WTC11 (cell line): ENCODE measurements around the gene NCOA1. TPM values are rescaled to one million over a fixed set of nuclear protein-coding genes. Genes with fewer than 3 reads are reported as not detected.

Source experiments
- ATAC-seq: fragments of 200-7000 bp; cut with Tn5 transposase; 2 replicates; pipeline ENCODE4 v1.10.0; 2021; ENCODE audit warnings: mild to moderate bottlenecking, moderate library complexity
- CTCF ChIA-PET: fragments of 300-600 bp; sonication (Branson Sonifier 250); formaldehyde crosslinking; loops from one replicate; lab custom pipeline; 2021; ENCODE audit warnings: antibody characterized with exemption; lab: Charles Lee
- POLR2A ChIA-PET: fragments of 350-600 bp; sonication (Branson Sonifier 250); formaldehyde crosslinking; loops from one replicate; lab custom pipeline; 2021; ENCODE audit warnings: antibody characterized with exemption; lab: Charles Lee
- DNase-seq: peaks from one replicate; pipeline ENCODE4 v3.0.0; 2021; ENCODE audit warnings: low spot score
- H3K27ac Mint-ChIP-seq: 2 replicates; pipeline ENCODE4 v1.8.0; 2021; ENCODE audit warnings: mixed read lengths
- H3K27me3 Mint-ChIP-seq: 2 replicates; pipeline ENCODE4 v1.8.0; 2021; ENCODE audit warnings: low read depth, mild to moderate bottlenecking, moderate library complexity, mixed read lengths
- H3K36me3 Mint-ChIP-seq: 2 replicates; pipeline ENCODE4 v1.8.0; 2021; ENCODE audit warnings: mixed read lengths
- H3K4me1 Mint-ChIP-seq: 2 replicates; pipeline ENCODE4 v1.8.0; 2022; ENCODE audit warnings: mixed read lengths
- H3K4me3 Mint-ChIP-seq: 2 replicates; pipeline ENCODE4 v1.8.0; 2021; ENCODE audit warnings: mild to moderate bottlenecking, moderate library complexity, mixed read lengths
- H3K9me3 Mint-ChIP-seq: 2 replicates; pipeline ENCODE4 v1.8.0; 2021; ENCODE audit warnings: mixed read lengths
- AFF4 ChIP-seq: sonication (generic); formaldehyde crosslinking; IDR thresholded peaks from 2 replicates; pipeline ENCODE4 v1.8.1; 2023; ENCODE audit warnings: mild to moderate bottlenecking, missing genetic modification reagents, borderline replicate concordance
- ATF2 ChIP-seq: sonication (generic); formaldehyde crosslinking; IDR thresholded peaks from 2 replicates; pipeline ENCODE4 v1.8.1; 2022; ENCODE audit warnings: low read depth, missing genetic modification reagents, borderline replicate concordance
- ELF4 ChIP-seq: sonication (generic); formaldehyde crosslinking; IDR thresholded peaks from 2 replicates; pipeline ENCODE4 v1.8.1; 2022; ENCODE audit warnings: low read depth, mild to moderate bottlenecking, moderate library complexity, missing genetic modification reagents
- GTF2I ChIP-seq: fragments of 250-450 bp; sonication (Bioruptor Pico); conservative IDR thresholded peaks from 2 replicates; pipeline ENCODE4 v1.4.0; 2021; ENCODE audit warnings: mild to moderate bottlenecking
- HMGXB4 ChIP-seq: sonication (generic); formaldehyde crosslinking; IDR thresholded peaks from 2 replicates; pipeline ENCODE4 v1.8.1; 2023; ENCODE audit warnings: mild to moderate bottlenecking, moderate library complexity, missing genetic modification reagents
- JUN ChIP-seq: sonication (generic); formaldehyde crosslinking; IDR thresholded peaks from 2 replicates; pipeline ENCODE4 v1.8.0; 2023; ENCODE audit warnings: mild to moderate bottlenecking, missing genetic modification reagents
- KAT7 ChIP-seq: sonication (generic); formaldehyde crosslinking; IDR thresholded peaks from 2 replicates; pipeline ENCODE4 v1.8.1; 2023; ENCODE audit warnings: missing genetic modification reagents, mild to moderate bottlenecking, borderline replicate concordance
- MAX ChIP-seq: sonication (generic); formaldehyde crosslinking; IDR thresholded peaks from 2 replicates; pipeline ENCODE4 v1.8.0; 2022; ENCODE audit warnings: mild to moderate bottlenecking, missing genetic modification reagents
- PRDM15 ChIP-seq: sonication (generic); formaldehyde crosslinking; IDR thresholded peaks from 2 replicates; pipeline ENCODE4 v1.8.0; 2022; ENCODE audit warnings: missing genetic modification reagents
- USF2 ChIP-seq: sonication (generic); formaldehyde crosslinking; IDR thresholded peaks from 2 replicates; pipeline ENCODE4 v1.8.1; 2023; ENCODE audit warnings: mild to moderate bottlenecking, missing genetic modification reagents, moderate library complexity
- ZNF219 ChIP-seq: sonication (generic); formaldehyde crosslinking; IDR thresholded peaks from 2 replicates; pipeline ENCODE4 v1.8.0; 2023; ENCODE audit warnings: missing genetic modification reagents, mild to moderate bottlenecking, borderline replicate concordance
- ZNF416 ChIP-seq: fragments of 250-450 bp; sonication (Bioruptor Pico); IDR thresholded peaks from 2 replicates; pipeline ENCODE4 v1.9.0; 2021; ENCODE audit warnings: mild to moderate bottlenecking, inconsistent platforms
- ZNF423 ChIP-seq: fragments of 250-450 bp; sonication (Bioruptor Pico); IDR thresholded peaks from 2 replicates; pipeline ENCODE4 v2.1.2; 2022; ENCODE audit warnings: mild to moderate bottlenecking, moderate library complexity
- ZNF671 ChIP-seq: fragments of 250-450 bp; sonication (Bioruptor Pico); IDR thresholded peaks from 2 replicates; pipeline ENCODE4 v1.8.0; 2021; ENCODE audit warnings: mild to moderate bottlenecking
- total RNA-seq: library from RNA; stranded (reverse); gene quantifications from 3 replicates; pipeline ENCODE4 v1.2.3, GENCODE V29; 2021

The NCOA1 gene
- total RNA-seq, 1 experiment from 2014 or later = 16.9 TPM

GRCh38 chr2:24635181-24635580 is 144.1 kb downstream of the NCOA1 start (continued):
- TF ChIP-seq ZNF423 (CRISPR knock-in tag) (no peak), KAT7 (CRISPR knock-in tag) (no peak), USF2 (no peak), AFF4 (CRISPR knock-in tag) (no peak), MAX (no peak), ZNF219 (CRISPR knock-in tag) (no peak), HMGXB4 (CRISPR knock-in tag) (no peak), PRDM15 (CRISPR knock-in tag) (no peak), ATF2 (no peak), ELF4 (CRISPR knock-in tag) (no peak)

GRCh38 chr2:24638568-24638967 is 147.5 kb downstream of the NCOA1 start:
- TF ChIP-seq JUN (CRISPR knock-in tag) (no peak), ZNF416 (CRISPR knock-in tag) (no peak), ZNF671 (CRISPR knock-in tag) (no peak), GTF2I (CRISPR knock-in tag) (no peak)
- TF ChIP-seq, all 79 proteins: peak for 0
- H3K9me3 Mint-ChIP-seq = peaks cover 11% of the 10 kb centered on the region
- ChIA-PET POLR2A (no interaction called here), CTCF (interaction anchor here (0.6 kb wide), 1 partner anchor 179 kb away, joined by 4 read pairs; no protein-coding TSS in a partner anchor)
- no peak overlapping the region for H3K27ac Mint-ChIP-seq
- H3K36me3 Mint-ChIP-seq = no peaks in the 10 kb centered on the region
- H3K4me3 Mint-ChIP-seq = no peak overlapping the region
- DNase-seq = no peak
- H3K27me3 Mint-ChIP-seq = no peaks in the 10 kb centered on the region
- no peak for ATAC-seq
- no peaks in the 10 kb centered on the region for H3K4me1 Mint-ChIP-seq
